GM10266 (cell line): ENCODE results near the gene FAM50A.

Source experiments
- DNase-seq: peaks from one replicate; pipeline ENCODE4 v3.0.0; 2012; ENCODE audit errors: extremely low spot score
- TF ChIP-seq, protein P1 (sequence below): IDR thresholded peaks from 2 replicates; pipeline ENCODE4 v1.5.1; 2012; ENCODE audit warnings: mild to moderate bottlenecking, low read depth; ENCODE audit not compliant: control insufficient read depth, insufficient read depth; ENCODE audit errors: missing control alignments

The FAM50A gene

DNA sequence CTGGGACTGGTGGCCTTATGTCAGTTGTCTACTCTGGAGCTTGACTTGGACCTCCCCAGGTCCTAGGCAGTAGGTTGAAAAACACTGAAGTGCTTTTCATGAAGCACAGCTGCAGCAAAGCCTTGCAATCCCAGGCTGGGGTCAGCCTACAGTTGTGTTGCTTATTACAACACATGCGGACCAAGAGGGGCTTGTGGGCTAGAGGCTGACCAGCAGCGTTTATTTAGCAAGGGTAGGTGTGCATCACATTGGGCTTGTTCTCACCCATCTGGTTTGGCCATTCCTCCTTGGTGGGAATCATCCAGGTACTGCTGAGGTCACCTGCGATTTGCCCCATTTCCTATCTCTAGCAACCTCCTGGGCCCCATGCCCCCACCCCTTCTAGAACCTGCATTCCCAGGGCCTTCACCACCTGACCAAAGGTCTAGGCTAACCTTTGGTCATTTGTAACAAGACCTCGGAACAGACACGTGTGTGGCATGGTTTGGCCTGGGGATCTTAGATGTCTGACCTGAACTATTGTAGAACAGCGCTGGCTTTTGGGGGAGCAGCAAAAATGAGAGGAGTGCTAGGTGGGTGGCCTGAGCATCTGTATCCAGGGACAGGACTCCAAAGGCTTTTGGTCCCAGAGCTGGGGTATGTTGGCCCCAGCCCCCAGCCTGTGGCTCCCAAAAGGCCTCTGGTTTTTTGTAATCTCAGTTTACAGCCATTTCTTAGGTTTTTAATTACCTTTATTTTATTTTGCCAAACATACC is 42.7 kb upstream of the FAM50A start:
- no peak for DNase-seq
- TF ChIP-seq, protein P1, sequence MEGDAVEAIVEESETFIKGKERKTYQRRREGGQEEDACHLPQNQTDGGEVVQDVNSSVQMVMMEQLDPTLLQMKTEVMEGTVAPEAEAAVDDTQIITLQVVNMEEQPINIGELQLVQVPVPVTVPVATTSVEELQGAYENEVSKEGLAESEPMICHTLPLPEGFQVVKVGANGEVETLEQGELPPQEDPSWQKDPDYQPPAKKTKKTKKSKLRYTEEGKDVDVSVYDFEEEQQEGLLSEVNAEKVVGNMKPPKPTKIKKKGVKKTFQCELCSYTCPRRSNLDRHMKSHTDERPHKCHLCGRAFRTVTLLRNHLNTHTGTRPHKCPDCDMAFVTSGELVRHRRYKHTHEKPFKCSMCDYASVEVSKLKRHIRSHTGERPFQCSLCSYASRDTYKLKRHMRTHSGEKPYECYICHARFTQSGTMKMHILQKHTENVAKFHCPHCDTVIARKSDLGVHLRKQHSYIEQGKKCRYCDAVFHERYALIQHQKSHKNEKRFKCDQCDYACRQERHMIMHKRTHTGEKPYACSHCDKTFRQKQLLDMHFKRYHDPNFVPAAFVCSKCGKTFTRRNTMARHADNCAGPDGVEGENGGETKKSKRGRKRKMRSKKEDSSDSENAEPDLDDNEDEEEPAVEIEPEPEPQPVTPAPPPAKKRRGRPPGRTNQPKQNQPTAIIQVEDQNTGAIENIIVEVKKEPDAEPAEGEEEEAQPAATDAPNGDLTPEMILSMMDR = no peak

DNA sequence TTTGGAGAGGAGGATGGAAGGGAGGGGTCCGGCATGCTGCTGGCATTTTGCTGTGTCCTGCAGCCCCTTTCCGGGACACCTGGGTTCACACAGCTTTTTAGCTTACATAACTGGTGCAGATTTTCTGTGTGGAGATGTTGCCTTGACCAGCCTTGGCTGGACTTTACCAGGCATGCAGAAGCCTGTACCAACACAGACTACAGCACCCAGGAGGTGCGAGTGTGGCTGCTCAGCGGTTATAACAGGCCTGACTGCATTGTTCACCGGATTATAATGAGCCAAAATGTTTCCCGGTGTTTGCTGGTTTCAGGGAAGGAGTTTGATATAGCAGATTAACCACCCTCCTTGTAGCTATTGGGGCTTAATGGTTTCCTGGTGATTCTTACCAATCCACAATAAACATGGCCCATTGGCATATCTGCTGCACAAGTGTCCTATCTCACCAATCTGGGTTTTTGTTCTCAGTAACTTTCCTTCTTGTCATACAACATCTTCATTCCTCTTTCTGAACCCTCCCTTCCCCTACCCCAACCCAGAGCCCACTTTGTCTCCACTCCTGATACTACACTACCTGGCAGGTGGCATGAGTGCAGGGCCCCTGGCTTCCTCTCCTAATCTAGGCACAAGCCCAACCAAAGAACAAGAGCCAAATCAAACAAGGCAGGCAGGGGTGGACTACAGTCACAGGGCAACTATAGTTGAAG is 41.9 kb upstream of the FAM50A start:
- TF ChIP-seq, protein P1 = no peak
- DNase-seq = no peak

DNA sequence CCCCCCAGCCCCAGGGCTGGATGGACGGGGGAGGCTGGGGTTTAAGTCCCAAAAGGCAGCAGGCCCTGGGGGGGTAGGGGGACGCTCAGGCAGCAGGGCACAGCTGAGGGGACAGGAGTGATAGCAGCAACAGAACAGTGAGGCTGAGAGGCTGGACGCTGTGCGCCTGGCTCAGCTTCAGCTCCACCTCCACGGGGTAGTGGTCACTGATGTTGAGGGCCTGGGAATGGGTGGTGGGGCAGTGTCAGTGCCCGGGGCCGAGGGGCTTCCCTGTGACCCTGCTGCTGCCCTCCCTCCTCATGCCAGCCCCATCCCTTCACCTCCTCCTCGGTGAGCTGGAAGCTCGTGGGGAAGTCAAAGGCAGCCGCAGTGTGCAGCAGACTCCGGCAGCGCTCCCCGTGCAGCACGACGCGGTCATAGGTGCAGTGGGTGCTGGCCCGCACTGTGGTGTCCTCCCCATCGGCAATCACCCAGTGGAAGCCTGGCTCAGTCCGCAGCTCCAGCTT is 41.3 kb upstream of the FAM50A start:
- TF ChIP-seq, protein P1 = no peak
- no peak for DNase-seq

- no peak for DNase-seq
- TF ChIP-seq, protein P1 = no peak
Measured at GRCh38 chrX:154403192-154403591, 40.7 kb upstream of the FAM50A start.

DNA sequence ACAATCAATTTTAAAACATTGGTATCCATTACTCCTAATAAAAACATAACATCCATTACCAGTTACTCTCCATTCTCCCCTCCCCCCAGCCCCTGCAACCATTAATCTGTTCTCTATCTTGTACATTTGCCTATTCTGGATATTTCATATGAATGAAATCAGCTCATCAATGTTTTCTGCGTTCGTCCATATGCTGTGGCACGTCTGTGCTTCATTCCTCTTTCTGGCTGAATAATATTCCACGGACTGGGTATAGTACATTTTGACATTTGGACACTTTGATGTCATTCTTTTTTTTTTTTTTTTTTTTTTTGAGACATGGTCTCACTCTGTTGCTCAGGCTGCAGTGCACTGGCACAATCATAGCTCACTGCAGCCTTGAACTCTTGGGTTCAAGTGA is 40.1 kb upstream of the FAM50A start:
- TF ChIP-seq, protein P1 = no peak
- no peak for DNase-seq

DNA sequence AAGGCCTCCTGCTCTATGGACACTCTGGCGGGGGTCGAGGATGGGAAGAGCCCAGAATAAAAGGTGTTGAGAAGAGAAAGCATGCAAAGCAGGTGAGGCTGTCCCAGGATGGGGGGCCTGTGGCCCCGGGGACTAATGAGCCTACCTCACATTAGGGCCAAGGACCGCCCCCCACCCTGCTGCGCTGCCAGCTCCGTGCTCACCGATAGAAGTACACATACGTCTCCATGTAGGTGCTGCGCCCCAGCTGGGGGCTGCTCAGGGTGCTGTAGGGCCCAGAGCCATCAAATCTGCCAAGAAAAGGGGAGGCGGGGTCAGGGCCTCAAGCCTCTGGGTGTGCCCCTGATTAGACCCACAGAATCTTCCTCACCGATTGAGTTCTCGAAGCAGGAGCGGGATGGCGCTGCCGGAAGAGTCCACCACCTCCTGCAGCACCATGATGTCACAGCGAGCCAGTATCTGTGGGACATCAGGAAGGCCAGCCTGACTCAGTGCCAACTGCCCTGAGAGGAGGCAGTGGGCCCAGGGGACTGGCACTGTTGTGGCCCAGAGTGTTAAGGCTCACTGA is 39.2 kb upstream of the FAM50A start:
- DNase-seq = no peak
- TF ChIP-seq, protein P1 = no peak
